GM10248 (cell line): ENCODE data around the gene ERC2.

Experiments
- CTCF ChIA-PET: fragments of 300-600 bp; sonication (Branson Sonifier 250); formaldehyde crosslinking; extraction: SDS; loops from one replicate; lab custom pipeline; 2021; ENCODE audit warnings: antibody characterized with exemption; lab: Yijun Ruan, JAX
- POLR2A ChIA-PET: fragments of 350-650 bp; sonication (Branson Sonifier 250); formaldehyde crosslinking; extraction: SDS; loops from one replicate; lab custom pipeline; 2020; ENCODE audit warnings: antibody characterized with exemption; lab: Yijun Ruan, JAX
- DNase-seq: peaks from one replicate; pipeline ENCODE4 v3.0.0; 2012; ENCODE audit errors: extremely low spot score
- TF ChIP-seq, protein P1 (sequence below): IDR thresholded peaks from 2 replicates; pipeline ENCODE4 v1.5.1; 2012; ENCODE audit warnings: mild to moderate bottlenecking, low read depth; ENCODE audit errors: extremely low read depth, missing control alignments, control extremely low read depth

ERC2 gene

DNA sequence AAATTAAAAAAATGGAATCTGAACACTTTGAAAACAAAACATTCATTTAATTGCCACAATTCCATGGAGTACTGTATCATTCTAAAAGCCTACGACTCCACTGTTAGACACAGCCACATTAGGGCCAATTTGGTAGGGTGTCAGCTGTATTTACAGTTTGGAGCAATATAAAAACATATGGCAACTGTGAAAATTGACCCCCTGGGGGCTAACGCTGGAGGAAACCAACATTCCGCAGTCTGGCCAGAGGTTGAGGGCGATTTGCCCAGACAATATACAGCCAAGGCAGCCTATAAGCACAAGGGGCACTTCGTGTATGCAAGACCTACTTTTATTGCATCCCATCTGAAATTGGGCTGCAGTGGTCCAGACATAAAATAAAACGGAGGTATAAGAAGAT is 504.7 kb downstream of the ERC2 start:
- DNase-seq = no peak
- CTCF ChIA-PET = interaction anchor here (1.1 kb wide), 1 partner anchor 9 kb away, joined by 4 read pairs; no protein-coding TSS in a partner anchor

DNA sequence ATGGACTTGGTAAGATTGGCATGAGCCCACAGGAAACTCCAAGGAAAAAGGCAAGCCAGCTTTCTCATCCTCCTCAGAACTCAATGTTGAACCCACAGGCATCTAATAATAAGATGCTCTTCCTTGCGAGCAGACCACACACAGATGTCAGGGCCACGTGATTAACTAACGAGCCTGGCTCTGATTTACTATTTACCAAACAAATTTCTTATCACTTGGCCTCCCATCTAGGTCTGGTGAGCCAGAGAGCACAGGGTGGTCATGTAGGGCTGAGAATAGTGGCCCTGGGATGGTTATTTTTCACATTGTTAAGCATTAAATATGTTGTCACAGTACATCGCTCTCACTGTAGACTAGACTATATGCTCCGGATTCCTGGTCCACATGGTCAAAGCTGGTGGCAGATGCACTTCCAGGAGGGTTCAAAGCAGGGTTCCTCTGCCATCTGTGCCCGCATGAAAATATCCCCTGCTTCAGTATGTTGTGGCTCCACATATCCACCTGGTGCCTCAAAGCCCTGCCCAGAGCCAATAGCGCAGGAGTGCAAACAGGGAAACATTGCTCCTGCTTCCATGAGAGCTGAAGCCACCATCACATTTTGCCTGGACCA is 508.7 kb downstream of the ERC2 start:
- TF ChIP-seq, protein P1, sequence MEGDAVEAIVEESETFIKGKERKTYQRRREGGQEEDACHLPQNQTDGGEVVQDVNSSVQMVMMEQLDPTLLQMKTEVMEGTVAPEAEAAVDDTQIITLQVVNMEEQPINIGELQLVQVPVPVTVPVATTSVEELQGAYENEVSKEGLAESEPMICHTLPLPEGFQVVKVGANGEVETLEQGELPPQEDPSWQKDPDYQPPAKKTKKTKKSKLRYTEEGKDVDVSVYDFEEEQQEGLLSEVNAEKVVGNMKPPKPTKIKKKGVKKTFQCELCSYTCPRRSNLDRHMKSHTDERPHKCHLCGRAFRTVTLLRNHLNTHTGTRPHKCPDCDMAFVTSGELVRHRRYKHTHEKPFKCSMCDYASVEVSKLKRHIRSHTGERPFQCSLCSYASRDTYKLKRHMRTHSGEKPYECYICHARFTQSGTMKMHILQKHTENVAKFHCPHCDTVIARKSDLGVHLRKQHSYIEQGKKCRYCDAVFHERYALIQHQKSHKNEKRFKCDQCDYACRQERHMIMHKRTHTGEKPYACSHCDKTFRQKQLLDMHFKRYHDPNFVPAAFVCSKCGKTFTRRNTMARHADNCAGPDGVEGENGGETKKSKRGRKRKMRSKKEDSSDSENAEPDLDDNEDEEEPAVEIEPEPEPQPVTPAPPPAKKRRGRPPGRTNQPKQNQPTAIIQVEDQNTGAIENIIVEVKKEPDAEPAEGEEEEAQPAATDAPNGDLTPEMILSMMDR = no peak
- POLR2A ChIA-PET = no interaction called here
- CTCF ChIA-PET = no interaction called here
- DNase-seq = no peak

More for the DNA sequence above, 504.7 kb downstream of the ERC2 start:
- POLR2A ChIA-PET = no interaction called here
- TF ChIP-seq, protein P1 = no peak

DNA sequence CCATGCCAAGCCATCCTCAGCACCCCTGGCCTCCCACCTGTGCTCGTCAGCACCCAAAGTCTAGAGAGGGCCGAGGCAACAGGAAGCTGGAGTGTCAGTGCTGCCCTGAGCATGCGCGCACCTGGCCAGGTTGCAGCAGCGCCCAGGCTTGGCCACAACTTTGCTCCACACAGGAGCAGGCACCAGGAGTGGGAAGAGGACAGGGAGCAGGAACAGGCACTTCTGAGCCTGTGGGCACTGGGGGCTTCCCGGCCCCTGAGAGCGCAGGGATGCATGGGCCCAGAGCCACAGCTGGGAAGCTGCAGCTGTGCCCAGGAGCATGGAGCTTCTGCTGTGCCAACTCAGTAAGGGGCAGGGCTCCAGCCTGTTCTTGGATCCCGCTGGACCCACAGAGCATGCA is 509.7 kb downstream of the ERC2 start:
- no peak for DNase-seq
- TF ChIP-seq, protein P1 = no peak
- ChIA-PET POLR2A (no interaction called here), CTCF (no interaction called here)

DNA sequence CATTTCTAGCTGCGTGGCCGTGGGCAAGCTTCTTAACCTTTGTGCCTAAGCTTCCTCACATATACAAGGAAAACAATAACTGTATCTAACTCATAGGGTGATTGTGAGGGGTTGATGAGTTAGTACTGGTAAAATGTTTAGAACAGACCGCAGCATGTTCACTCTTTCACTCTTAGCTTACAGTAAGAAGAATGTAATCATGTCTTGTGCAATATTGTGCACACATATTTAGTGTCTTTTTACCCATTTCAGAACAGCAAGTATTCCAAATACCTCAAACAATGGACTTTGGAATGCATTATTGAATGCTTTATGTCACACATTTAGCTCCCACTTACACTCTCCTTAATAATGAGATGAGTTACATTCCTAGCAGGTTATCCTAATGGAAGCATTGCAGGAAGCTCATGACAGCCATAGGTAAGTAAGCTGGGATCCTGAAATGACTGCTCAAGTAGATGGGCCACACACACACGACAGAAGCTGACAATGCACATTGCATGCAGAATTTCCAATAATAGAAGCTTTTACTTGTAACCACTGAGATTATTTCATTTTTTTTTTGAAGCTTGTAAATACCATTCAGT is 512.3 kb downstream of the ERC2 start:
- ChIA-PET CTCF (interaction anchor here (0.9 kb wide), 1 partner anchor 10 kb away, joined by 3 read pairs; no protein-coding TSS in a partner anchor), POLR2A (no interaction called here)
- no peak for DNase-seq
- TF ChIP-seq, protein P1 = no peak

DNA sequence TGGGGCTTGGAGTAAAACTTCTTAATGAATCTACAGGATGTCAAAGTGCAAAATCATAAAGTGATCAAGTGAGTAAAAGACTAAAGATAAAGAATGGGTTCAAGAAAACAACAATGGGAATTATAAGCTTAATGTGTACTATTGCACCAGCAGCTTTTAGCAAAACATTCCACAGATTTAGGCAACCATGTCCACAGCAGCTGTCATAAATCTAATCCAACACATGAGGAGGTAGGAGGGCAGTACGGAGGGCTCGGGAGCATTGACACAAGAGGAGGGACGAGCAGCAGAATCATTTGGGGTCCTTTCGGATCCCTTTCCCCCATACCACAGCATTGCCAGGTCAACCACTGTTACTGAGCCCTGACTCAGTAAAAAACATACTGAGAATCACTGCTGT is 516.9 kb downstream of the ERC2 start:
- POLR2A ChIA-PET = no interaction called here
- DNase-seq = no peak
- CTCF ChIA-PET = interaction anchor here (0.8 to 1.1 kb wide), 2 partner anchors 11 to 18 kb away, joined by 3 read pairs; no protein-coding TSS in a partner anchor
- TF ChIP-seq, protein P1 = no peak

DNA sequence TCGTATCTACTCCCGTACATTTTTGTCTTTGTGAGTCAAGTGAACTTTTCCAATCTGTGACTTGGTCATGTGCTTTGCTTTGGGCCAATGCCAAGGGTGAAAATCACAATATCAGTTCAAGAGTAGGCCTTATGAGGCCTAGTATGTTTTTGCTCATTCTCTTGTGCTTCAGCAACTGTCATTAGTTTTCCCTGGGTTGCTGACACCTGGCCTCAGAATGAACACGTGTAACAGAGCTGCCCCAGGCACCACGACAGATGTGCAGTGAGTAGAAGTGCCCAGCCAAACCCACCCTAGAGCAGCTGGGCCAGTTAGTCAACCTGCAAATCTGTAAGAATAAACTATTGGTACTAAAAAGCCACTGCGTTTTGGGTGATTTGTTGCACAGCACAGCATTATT is 520.9 kb downstream of the ERC2 start:
- POLR2A ChIA-PET = no interaction called here
- no peak for DNase-seq
- TF ChIP-seq, protein P1 = no peak
- CTCF ChIA-PET = no interaction called here
